Left lobe of liver (tissue), 2 donors: ENCODE data around the gene PAPPA2. TPM values are rescaled to one million over a fixed set of nuclear protein-coding genes. Genes with fewer than 3 reads are reported as not detected.
"Not testable (repeated sequence)": the region's sequence is repeated elsewhere in the genome, so short reads cannot be mapped to it uniquely, and the experiment has no call there.

Experiments
- ATAC-seq: fragments of 200-7000 bp; cut with Tn5 transposase; one replicate; pipeline ENCODE4 v1.9.1; 2020; ENCODE audit warnings: mild to moderate bottlenecking, moderate library complexity
- DNase-seq: peaks from one replicate; pipeline ENCODE4 v3.0.0-alpha.2; 2020; ENCODE audit warnings: low spot score
- total RNA-seq: library from RNA; stranded (reverse); gene quantifications from one replicate; pipeline ENCODE4 v1.2.1, GENCODE V29; 2021
- donor health status: DM: no; HTN: no; CAD: no; lungs with moderate emphysema.
- donor health status: DM: no; HTN: yes; CAD: no.

PAPPA2 gene
- total RNA-seq, 1 donor from 2014 or later = 0.45 TPM

DNA sequence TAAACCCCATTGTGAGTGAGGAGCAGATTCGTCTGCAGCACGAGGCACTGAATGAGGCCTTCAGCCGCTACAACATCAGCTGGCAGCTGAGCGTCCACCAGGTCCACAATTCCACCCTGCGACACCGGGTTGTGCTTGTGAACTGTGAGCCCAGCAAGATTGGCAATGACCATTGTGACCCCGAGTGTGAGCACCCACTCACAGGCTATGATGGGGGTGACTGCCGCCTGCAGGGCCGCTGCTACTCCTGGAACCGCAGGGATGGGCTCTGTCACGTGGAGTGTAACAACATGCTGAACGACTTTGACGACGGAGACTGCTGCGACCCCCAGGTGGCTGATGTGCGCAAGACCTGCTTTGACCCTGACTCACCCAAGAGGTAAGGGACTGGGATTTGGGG lies 132.2 kb downstream of the PAPPA2 start:
- no peak for ATAC-seq
- no peak for DNase-seq

DNA sequence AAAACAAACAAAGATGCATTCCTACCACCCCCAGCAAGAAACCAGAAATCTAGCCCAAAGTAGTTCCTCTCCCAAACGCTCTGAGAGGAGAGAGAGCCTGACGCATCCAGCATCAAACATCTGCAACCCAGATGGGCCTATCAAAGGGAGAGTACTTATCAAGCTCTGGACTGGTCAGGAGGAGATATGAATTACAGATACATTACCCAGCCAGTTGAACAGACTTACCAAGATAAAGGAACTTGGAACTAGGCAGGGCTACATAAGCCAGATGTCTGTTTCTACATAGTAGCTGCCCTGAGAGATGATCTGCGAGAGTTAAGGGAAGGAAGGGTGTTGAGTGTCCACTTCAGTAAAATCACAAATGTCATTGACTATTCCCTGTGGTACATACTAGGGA lies 138.4 kb downstream of the PAPPA2 start:
- no peak for ATAC-seq
- no peak for DNase-seq

DNA sequence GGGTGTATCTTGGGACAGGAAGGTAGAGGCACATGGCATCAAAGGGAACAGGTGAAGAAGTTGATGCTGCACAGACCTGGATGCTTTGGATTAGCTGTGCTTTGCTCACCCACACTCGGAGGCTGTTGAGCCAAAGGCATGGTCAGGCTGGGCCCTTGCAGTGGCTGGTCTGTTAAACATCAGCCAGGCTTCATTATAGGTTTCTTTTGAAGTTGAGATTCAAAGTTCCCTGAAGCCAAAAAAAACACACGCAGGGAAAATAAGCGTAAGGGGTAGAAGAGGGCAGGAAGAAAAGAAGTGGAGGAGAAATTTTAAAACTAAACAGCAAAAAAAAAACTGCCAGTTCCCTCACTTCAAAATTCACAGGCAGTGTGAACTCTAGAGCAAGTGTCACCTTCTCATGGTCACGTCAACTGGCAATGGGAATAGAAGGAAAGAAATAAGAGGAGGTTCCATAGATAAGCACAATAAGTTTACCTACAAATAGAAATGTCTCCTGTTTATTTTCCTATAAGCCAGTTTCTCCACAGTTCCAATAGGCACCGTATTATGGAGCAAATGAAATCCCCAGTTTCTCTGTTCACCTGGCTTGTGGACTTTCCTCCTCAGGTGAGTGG lies 139.5 kb downstream of the PAPPA2 start:
- no peak for DNase-seq
- ATAC-seq = peak; percentile 66

GRCh38 chr1:176603696-176604095 lies 140.7 kb downstream of the PAPPA2 start:
- ATAC-seq = no peak

DNA sequence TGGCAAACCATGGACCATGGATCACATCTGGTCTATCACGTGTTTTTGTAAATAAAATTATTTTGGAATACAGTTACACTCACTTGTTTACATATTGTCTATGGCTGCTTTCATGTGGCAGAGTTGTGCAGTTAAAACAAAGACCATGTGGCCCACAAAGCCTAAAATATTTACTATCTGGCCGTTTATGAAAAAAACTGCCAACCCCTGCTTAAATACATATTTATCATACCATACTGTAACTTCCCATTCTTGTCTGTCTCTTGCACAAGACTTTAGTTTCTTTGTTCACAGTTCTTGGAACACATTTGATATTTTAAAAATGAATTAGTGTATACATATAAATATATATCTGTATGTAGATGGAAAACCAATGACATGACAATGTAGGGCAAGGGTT lies 141.5 kb downstream of the PAPPA2 start:
- ATAC-seq (no peak), DNase-seq (no peak)

More at GRCh38 chr1:176603696-176604095, 140.7 kb downstream of the PAPPA2 start:
- DNase-seq = no peak

DNA sequence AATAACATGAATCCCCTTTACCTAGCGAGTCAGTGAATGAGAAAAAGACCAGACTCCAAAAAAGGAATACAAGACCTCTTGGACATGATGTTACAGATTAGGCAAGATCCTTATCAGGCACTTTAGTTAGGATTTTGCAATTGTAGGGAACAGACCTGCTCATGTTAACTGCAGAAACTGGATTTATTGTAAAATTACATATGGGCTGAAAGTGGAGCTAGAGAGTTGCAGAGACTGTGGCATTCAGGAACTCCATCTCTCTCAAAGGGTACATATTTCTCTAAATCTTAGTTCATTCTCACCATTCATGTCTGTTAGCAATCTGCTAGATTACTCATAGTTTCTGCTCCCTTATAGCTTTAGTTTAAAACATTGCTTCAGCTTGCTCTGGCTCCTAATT lies 142.2 kb downstream of the PAPPA2 start:
- DNase-seq (no peak), ATAC-seq (no peak)

- no peak for ATAC-seq
- no peak for DNase-seq
Measured at GRCh38 chr1:176609556-176610408, 146.8 kb downstream of the PAPPA2 start.

DNA sequence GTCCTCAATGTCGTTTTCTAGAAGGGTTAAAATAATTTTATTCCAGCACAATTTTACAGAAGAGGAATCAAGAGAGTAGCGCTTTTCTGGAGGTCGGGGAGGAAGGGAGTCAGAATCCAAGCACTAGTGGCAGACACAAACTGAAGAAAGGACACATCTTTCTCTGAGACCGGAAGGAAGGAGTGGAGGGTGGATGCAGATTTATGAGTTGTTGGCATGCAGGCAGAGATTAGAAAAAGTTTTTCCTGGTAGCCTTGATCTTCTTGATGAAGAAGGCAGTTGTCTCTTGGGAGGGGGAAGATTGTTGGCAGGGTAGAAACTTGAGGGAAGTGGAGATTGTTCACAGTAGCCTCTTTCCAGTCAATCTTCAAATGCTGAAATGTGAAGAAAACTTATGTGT lies 149.8 kb downstream of the PAPPA2 start:
- ATAC-seq (no peak), DNase-seq (no peak)

- DNase-seq (no peak), ATAC-seq (no peak)
Measured at GRCh38 chr1:176617881-176618280, 154.9 kb downstream of the PAPPA2 start.

GRCh38 chr1:176619261-176619660 lies 156.3 kb downstream of the PAPPA2 start:
- no peak for ATAC-seq

GRCh38 chr1:176625365-176625764 lies 162.4 kb downstream of the PAPPA2 start:
- DNase-seq (no peak), ATAC-seq (no peak)

More at GRCh38 chr1:176619261-176619660, 156.3 kb downstream of the PAPPA2 start:
- no peak for DNase-seq

- ATAC-seq = no peak
- no peak for DNase-seq
Measured at GRCh38 chr1:176626572-176627061, 163.6 kb downstream of the PAPPA2 start.

GRCh38 chr1:176628775-176629174 lies 165.8 kb downstream of the PAPPA2 start:
- ATAC-seq (no peak), DNase-seq (no peak)

GRCh38 chr1:176634733-176635132 lies 171.8 kb downstream of the PAPPA2 start:
- not testable (repeated sequence) for DNase-seq, ATAC-seq

DNA sequence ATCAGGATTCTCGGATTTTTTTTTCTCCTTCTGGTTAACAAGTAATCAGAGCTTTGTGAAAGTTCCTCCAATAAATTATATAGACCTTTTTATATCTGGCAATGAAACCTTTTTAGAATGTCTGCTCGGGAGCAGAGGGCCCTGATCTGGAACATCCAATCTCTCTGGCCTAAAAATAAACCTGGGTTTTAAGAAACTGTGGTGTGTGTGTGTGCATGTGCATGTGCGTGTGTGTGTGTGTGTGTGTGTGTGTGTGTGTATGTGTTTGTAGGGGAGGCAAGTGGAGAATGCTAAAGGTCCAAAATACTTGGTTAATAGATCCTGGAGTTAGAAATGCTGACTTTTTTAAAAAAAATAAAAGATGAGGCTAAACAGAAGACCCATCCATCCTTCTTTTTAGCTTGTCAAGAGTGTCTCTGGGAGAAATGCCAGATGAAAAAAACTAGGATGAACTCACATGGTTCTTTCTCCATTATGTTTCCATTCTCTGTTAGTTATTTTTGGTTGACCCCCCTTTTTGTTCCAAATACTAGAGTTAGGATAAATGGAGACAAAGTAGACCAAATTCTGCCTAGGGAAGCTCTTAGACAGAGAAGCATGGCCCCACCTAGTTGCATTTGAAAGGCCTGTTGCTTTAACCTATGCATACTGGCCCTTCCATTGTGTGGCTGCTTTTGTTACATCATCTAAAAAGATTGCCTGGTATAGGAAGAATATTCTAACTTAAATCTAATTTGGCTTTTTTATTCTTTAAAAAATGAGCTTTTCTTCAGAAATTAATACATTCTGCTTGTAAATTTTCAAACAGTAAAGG lies 175.9 kb downstream of the PAPPA2 start:
- DNase-seq (no peak), ATAC-seq (no peak)

GRCh38 chr1:176643536-176643935 lies 180.6 kb downstream of the PAPPA2 start:
- no peak for ATAC-seq
- no peak for DNase-seq

DNA sequence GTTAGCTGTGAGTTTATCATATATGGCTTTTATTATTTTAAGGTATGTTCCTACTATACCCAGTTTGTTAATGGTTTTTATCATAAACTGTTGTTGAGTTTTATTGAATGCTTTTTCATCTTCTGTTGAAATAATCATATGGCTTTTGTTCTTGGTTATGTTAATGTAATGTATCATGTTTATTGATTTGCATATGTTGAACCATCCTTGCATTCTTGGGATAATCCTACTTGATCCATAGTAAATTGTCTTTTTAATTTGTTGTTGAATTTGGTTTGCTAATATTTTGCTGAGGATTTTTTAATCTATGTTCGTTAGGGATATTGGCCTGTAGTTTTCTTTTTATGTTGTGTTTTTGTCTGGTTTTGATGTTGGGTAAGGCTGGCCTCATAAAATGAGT lies 185.6 kb downstream of the PAPPA2 start:
- ATAC-seq (no peak), DNase-seq (no peak)

GRCh38 chr1:176656257-176656995 lies 193.5 kb downstream of the PAPPA2 start:
- ATAC-seq = no peak

GRCh38 chr1:176669782-176670181 lies 206.8 kb downstream of the PAPPA2 start:
- no peak for DNase-seq
- no peak for ATAC-seq

More at GRCh38 chr1:176656257-176656995, 193.5 kb downstream of the PAPPA2 start:
- no peak for DNase-seq

- DNase-seq (no peak), ATAC-seq (no peak)
Measured at GRCh38 chr1:176670853-176671252, 207.9 kb downstream of the PAPPA2 start.
